Small intestine (tissue), 16 donors: Measurements from ENCODE around the gene CCHCR1. TPM values are rescaled to one million over a fixed set of nuclear protein-coding genes. Genes with fewer than 3 reads are reported as not detected.
A peak's percentile ranks its signal among the peaks of the same experiment; 100 is the strongest.
"Not testable (repeated sequence)": the region's sequence is repeated elsewhere in the genome, so short reads cannot be mapped to it uniquely, and the experiment has no call there.

ENCODE experiments used
- DNase-seq, 2 donors: peaks; one replicate each; pipeline versions ENCODE4 v3.0.0 to v3.0.0-alpha.2; 2013
- FAIRE-seq: peaks from 2 replicates; lab custom pipeline; 2012; peaks lifted over from hg19 to GRCh38; lab: Jason Lieb, UNC
- H3K27ac ChIP-seq, 3 donors: one replicate each; pipeline ENCODE4 v1.5.1; 2013; ENCODE audit warnings: low read length in 2 of 3, mild to moderate bottlenecking in 2 of 3, control low read depth in 1 of 3, inconsistent platforms in 1 of 3, low read depth in 1 of 3, moderate library complexity in 1 of 3
- H3K27me3 ChIP-seq, 3 donors: one replicate each; pipeline ENCODE4 v1.6.1; 2013; ENCODE audit warnings: low read length in 3 of 3, inconsistent platforms in 1 of 3; ENCODE audit not compliant: control insufficient read depth in 3 of 3, insufficient read depth in 3 of 3
- H3K36me3 ChIP-seq, 3 donors: one replicate each; pipeline ENCODE4 v1.6.1; 2013; ENCODE audit warnings: low read length in 3 of 3, inconsistent platforms in 1 of 3, low read depth in 1 of 3, mild to moderate bottlenecking in 1 of 3, moderate library complexity in 1 of 3; ENCODE audit not compliant: control insufficient read depth in 3 of 3, insufficient read depth in 2 of 3
- H3K4me1 ChIP-seq, 3 donors: one replicate each; pipeline ENCODE4 v1.6.1; 2013; ENCODE audit warnings: low read length in 2 of 3, inconsistent platforms in 1 of 3, low read depth in 1 of 3, mild to moderate bottlenecking in 1 of 3, moderate library complexity in 1 of 3; ENCODE audit not compliant: control insufficient read depth in 3 of 3, insufficient read depth in 2 of 3
- H3K4me3 ChIP-seq, 3 donors: one replicate each; pipeline ENCODE4 v1.5.1; 2013; ENCODE audit warnings: low read length in 3 of 3, control low read depth in 1 of 3, inconsistent platforms in 1 of 3, low read depth in 1 of 3, mild to moderate bottlenecking in 1 of 3, moderate library complexity in 1 of 3
- H3K9me3 ChIP-seq, 2 donors: one replicate each; pipeline ENCODE4 v1.6.1; 2013; ENCODE audit warnings: low read depth in 1 of 2, low read length in 1 of 2; ENCODE audit not compliant: control insufficient read depth in 2 of 2, insufficient read depth in 1 of 2
- WGBS, 3 donors: extraction: QIAGEN DNeasy Blood & Tissue Kit; methylation state at CpG; one replicate each; pipeline ENCODE4 v1.1.7; 2013; 5-methylcytosine and 5-hydroxymethylcytosine counted together
- long read RNA-seq, 10 donors: transcript quantifications; one replicate each; lab custom pipeline, GENCODE V29; 2026
- polyA plus RNA-seq, 4 donors: library from polyadenylated mRNA; stranded (reverse) in 3 of 4; unstranded in 1 of 4; fragments of 200-250 nt in 3 of 4; fragments of 120-200 nt in 1 of 4; gene quantifications; one replicate each; pipeline versions ENCODE4 v1.2.1 to v1.2.3, GENCODE V29; 2013
- donor health status: healthy with polysubstance abuse.
- donor health status: control.
- donor health status: control.
- donor health status: Bipolar disorder and iron deficiency.
- donor health status: healthy.

Gene CCHCR1, protein sequence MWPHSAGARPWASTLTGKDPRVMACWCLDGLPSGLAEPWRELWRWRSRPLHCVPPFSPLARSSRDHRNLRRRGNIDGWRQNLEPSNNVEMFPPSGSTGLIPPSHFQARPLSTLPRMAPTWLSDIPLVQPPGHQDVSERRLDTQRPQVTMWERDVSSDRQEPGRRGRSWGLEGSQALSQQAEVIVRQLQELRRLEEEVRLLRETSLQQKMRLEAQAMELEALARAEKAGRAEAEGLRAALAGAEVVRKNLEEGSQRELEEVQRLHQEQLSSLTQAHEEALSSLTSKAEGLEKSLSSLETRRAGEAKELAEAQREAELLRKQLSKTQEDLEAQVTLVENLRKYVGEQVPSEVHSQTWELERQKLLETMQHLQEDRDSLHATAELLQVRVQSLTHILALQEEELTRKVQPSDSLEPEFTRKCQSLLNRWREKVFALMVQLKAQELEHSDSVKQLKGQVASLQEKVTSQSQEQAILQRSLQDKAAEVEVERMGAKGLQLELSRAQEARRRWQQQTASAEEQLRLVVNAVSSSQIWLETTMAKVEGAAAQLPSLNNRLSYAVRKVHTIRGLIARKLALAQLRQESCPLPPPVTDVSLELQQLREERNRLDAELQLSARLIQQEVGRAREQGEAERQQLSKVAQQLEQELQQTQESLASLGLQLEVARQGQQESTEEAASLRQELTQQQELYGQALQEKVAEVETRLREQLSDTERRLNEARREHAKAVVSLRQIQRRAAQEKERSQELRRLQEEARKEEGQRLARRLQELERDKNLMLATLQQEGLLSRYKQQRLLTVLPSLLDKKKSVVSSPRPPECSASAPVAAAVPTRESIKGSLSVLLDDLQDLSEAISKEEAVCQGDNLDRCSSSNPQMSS
- polyA plus RNA-seq: 10 to 100 TPM; 13.2 to 29.0 (median 15.1) TPM
- long read RNA-seq, donor 1, partial matches to known transcripts: 0 of 1 reads
- long read RNA-seq, donor 1, other reads (novel, unspliced or antisense): 0 of 1 reads
- long read RNA-seq, donor 2: 0 reads
- long read RNA-seq, donor 3, partial matches to known transcripts: 7 of 7 reads
- long read RNA-seq, donor 3, other reads (novel, unspliced or antisense): 0 of 7 reads
- long read RNA-seq, donor 4: 0 reads
- long read RNA-seq, donor 5: 0 reads
- long read RNA-seq, donor 6: 0 reads
- long read RNA-seq, donor 7, partial matches to known transcripts: 0 of 1 reads
- long read RNA-seq, donor 7, other reads (novel, unspliced or antisense): 0 of 1 reads
- long read RNA-seq, donor 8: 0 reads
- long read RNA-seq, donor 9: 0 reads
- long read RNA-seq, donor 10, partial matches to known transcripts: 0 of 3 reads
- long read RNA-seq, donor 10, other reads (novel, unspliced or antisense): 0 of 3 reads

GRCh38 chr6:31157513-31158139 lies at the start of gene CCHCR1:
Gene CCHCR1 (minus strand): TSS chr6:31157802. CDS start chr6:31157600, 202 bp downstream.
- no peak for FAIRE-seq
- peak within 1 kb of the TSS; percentile 61 to 71 (median 69) for H3K4me3 ChIP-seq
- peaks cover 0 to 2% (median 0%) of the 10 kb centered on the region in 3 donors for H3K27me3 ChIP-seq
- no peak for DNase-seq
- H3K9me3 ChIP-seq: no peaks in the 10 kb centered on the region
- peaks cover 0 to 26% (median 0%) of the 10 kb centered on the region in 3 donors for H3K36me3 ChIP-seq
- 6% methylated on average over 14 of the region's 14 CpGs for WGBS, 3 donors
- peak within 1 kb of the TSS in 2 of 3 donors; percentile 38 to 77 for H3K27ac ChIP-seq
- peaks cover 3 to 14% (median 7%) of the 10 kb centered on the region in 3 donors for H3K4me1 ChIP-seq

- Histone ChIP-seq H3K27ac (peak overlapping the region in 1 of 3 donors; percentile 39), H3K4me3 (no peak overlapping the region), H3K4me1 (peaks cover 6 to 54% (median 20%) of the 10 kb centered on the region in 3 donors), H3K9me3 (peaks cover 0 to 5% of the 10 kb centered on the region in 2 donors), H3K36me3 (peaks cover 0 to 8% (median 0%) of the 10 kb centered on the region in 3 donors), H3K27me3 (no peaks in the 10 kb centered on the region)
- DNase-seq (peak; percentile 40 to 83), FAIRE-seq (no peak)
- WGBS, 3 donors: 16 to 66% (median 36%) methylated on average over 2 of the region's 2 CpGs
Measured at GRCh38 chr6:31205638-31206037, 48.0 kb upstream of the CCHCR1 start.

DNA sequence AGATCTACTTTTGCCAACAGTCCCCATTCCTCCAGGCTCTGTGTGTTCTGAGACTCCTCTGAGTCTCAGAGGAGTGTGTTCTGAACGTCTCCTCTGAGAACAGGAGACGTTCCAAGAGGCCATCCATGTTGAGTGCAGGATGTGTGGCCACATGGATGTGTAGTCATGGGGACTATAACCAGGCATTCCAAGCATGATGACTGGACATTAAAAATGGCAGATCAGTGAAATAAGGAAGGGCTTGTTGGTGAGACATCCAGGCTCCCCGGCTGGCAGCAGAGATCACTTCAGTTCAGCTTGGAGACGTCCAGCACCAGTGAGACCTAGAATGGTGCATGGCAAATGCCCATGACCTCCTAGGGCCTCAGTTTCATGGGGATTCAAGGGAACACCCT lies 47.1 kb upstream of the CCHCR1 start:
- Histone ChIP-seq H3K36me3 (peaks cover 0 to 8% (median 0%) of the 10 kb centered on the region in 3 donors), H3K4me3 (no peak overlapping the region), H3K9me3 (peaks cover 0 to 5% of the 10 kb centered on the region in 2 donors), H3K27me3 (no peaks in the 10 kb centered on the region), H3K27ac (peak overlapping the region; percentile 92 to 98 (median 94)), H3K4me1 (peaks cover 9 to 47% (median 24%) of the 10 kb centered on the region in 3 donors)
- FAIRE-seq (no peak), DNase-seq (no peak)
- 81 to 86% (median 83%) methylated on average over 4 of the region's 4 CpGs for WGBS, 3 donors

- peak overlapping the region; percentile 92 to 98 (median 94) for H3K27ac ChIP-seq
- DNase-seq: peak; percentile 87 to 91
- peak overlapping the region in 2 of 3 donors; percentile 46 for H3K4me3 ChIP-seq
- no peak for FAIRE-seq
- WGBS, 3 donors: 3 to 17% (median 6%) methylated on average over 5 of the region's 5 CpGs
- H3K27me3 ChIP-seq: no peaks in the 10 kb centered on the region
- peaks cover 0 to 5% of the 10 kb centered on the region in 2 donors for H3K9me3 ChIP-seq
- H3K36me3 ChIP-seq: peaks cover 0 to 8% (median 0%) of the 10 kb centered on the region in 3 donors
- peaks cover 9 to 38% (median 22%) of the 10 kb centered on the region in 3 donors for H3K4me1 ChIP-seq
Measured at GRCh38 chr6:31203345-31203979, 45.9 kb upstream of the CCHCR1 start.

GRCh38 chr6:31202259-31203166 lies 44.9 kb upstream of the CCHCR1 start:
- Histone ChIP-seq H3K27ac (peak overlapping the region; percentile 92 to 98 (median 94)), H3K4me3 (no peak overlapping the region), H3K4me1 (peaks cover 9 to 29% (median 18%) of the 10 kb centered on the region in 3 donors)

GRCh38 chr6:31199105-31199452 lies 41.5 kb upstream of the CCHCR1 start:
- WGBS, 3 donors: 44 to 72% (median 47%) methylated on average over 4 of the region's 4 CpGs
- H3K27me3 ChIP-seq, H3K9me3 ChIP-seq, FAIRE-seq, H3K36me3 ChIP-seq, DNase-seq: not testable (repeated sequence)
- Histone ChIP-seq H3K27ac (peak overlapping the region in 2 of 3 donors; percentile 97 to 99), H3K4me1 (peaks cover 4 to 15% (median 11%) of the 10 kb centered on the region in 3 donors), H3K4me3 (peak overlapping the region in 1 of 3 donors; percentile 74)

More at GRCh38 chr6:31202259-31203166, 44.9 kb upstream of the CCHCR1 start:
- WGBS, 3 donors: 34 to 48% (median 34%) methylated on average over 10 to 11 of the region's 11 CpGs
- Histone ChIP-seq H3K9me3 (peaks cover 0 to 5% of the 10 kb centered on the region in 2 donors), H3K36me3 (peaks cover 0 to 8% (median 0%) of the 10 kb centered on the region in 3 donors), H3K27me3 (no peaks in the 10 kb centered on the region)
- no peak for DNase-seq
- FAIRE-seq: no peak
